ENCODE results near the gene IL1R1.
A peak's percentile ranks its signal among the peaks of the same experiment; 100 is the strongest.

Gene IL1R1

GRCh38 chr2:102159295-102159694, 16.7 kb downstream of the IL1R1 start:
- H3K27ac Mint-ChIP-seq = no peak overlapping the region
- no peaks in the 10 kb centered on the region for H3K27me3 Mint-ChIP-seq
- H3K9me3 Mint-ChIP-seq = no peaks in the 10 kb centered on the region
- peaks cover 3% of the 10 kb centered on the region for H3K4me1 Mint-ChIP-seq (ENCODE audit: low read depth)
- H3K36me3 Mint-ChIP-seq (ENCODE audit: low read depth) = peaks cover 2% of the 10 kb centered on the region
- no peak overlapping the region for H3K4me3 Mint-ChIP-seq

DNA sequence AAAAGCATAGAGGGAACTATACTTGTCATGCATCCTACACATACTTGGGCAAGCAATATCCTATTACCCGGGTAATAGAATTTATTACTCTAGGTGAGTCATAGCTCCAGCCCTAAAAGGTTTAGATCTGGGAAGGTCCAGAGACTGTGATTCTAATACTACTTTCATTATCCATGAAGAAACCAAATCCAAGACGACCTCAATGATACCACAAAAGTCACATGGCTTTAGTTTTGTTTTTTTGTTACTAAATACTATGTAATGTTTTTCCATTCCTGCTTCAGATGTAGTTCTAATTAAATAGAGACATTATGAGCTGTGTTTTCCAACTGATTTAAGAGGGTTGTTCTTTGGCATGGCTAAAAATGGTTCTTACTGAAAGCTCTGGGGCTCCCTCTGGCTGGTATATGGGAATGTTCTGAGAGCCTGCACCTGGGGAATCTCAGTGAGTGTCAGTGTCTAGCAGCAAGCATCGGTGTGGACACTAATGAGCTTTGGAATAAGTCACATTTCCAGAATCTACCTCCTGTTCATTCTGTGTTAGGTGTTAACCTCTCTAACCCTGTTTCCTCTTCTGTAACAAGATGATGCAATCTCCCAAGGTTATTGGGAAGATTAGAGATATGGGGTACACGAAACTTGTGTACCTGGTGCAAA, 23.8 kb downstream of the IL1R1 start:
- no peaks in the 10 kb centered on the region for H3K27me3 Mint-ChIP-seq
- H3K27ac Mint-ChIP-seq = peak overlapping the region; percentile 21
- H3K4me1 Mint-ChIP-seq (ENCODE audit: low read depth) = peaks cover 9% of the 10 kb centered on the region
- no peak overlapping the region for H3K4me3 Mint-ChIP-seq
- H3K36me3 Mint-ChIP-seq (ENCODE audit: low read depth) = no peaks in the 10 kb centered on the region
- no peaks in the 10 kb centered on the region for H3K9me3 Mint-ChIP-seq

- Mint-ChIP-seq H3K27ac (no peak overlapping the region), H3K36me3 (ENCODE audit: low read depth) (no peaks in the 10 kb centered on the region)
Observed at GRCh38 chr2:102168026-102168771, 25.7 kb downstream of the IL1R1 start.

GRCh38 chr2:102171946-102172345, 29.4 kb downstream of the IL1R1 start:
- H3K27me3 Mint-ChIP-seq = no peaks in the 10 kb centered on the region
- H3K4me1 Mint-ChIP-seq (ENCODE audit: low read depth) = peaks cover 7% of the 10 kb centered on the region
- no peak overlapping the region for H3K27ac Mint-ChIP-seq
- H3K4me3 Mint-ChIP-seq = no peak overlapping the region
- H3K9me3 Mint-ChIP-seq = no peaks in the 10 kb centered on the region
- H3K36me3 Mint-ChIP-seq (ENCODE audit: low read depth) = no peaks in the 10 kb centered on the region

More at GRCh38 chr2:102168026-102168771, 25.7 kb downstream of the IL1R1 start:
- Mint-ChIP-seq H3K9me3 (no peaks in the 10 kb centered on the region), H3K4me1 (ENCODE audit: low read depth) (peaks cover 14% of the 10 kb centered on the region), H3K27me3 (no peaks in the 10 kb centered on the region), H3K4me3 (no peak overlapping the region)

- Mint-ChIP-seq H3K4me3 (no peak overlapping the region), H3K36me3 (ENCODE audit: low read depth) (no peaks in the 10 kb centered on the region), H3K4me1 (ENCODE audit: low read depth) (peaks cover 5% of the 10 kb centered on the region), H3K27me3 (peaks cover 2% of the 10 kb centered on the region), H3K27ac (peak overlapping the region; percentile 32), H3K9me3 (no peaks in the 10 kb centered on the region)
Observed at GRCh38 chr2:102172745-102173144, 30.2 kb downstream of the IL1R1 start.

GRCh38 chr2:102176172-102176571, 33.6 kb downstream of the IL1R1 start:
- H3K4me3 Mint-ChIP-seq = no peak overlapping the region
- peaks cover 5% of the 10 kb centered on the region for H3K27me3 Mint-ChIP-seq
- peaks cover 4% of the 10 kb centered on the region for H3K4me1 Mint-ChIP-seq (ENCODE audit: low read depth)
- no peaks in the 10 kb centered on the region for H3K9me3 Mint-ChIP-seq
- no peaks in the 10 kb centered on the region for H3K36me3 Mint-ChIP-seq (ENCODE audit: low read depth)
- no peak overlapping the region for H3K27ac Mint-ChIP-seq

GRCh38 chr2:102177814-102178478, 35.4 kb downstream of the IL1R1 start:
- Mint-ChIP-seq H3K9me3 (no peaks in the 10 kb centered on the region), H3K4me1 (ENCODE audit: low read depth) (peaks cover under 1% of the 10 kb centered on the region), H3K36me3 (ENCODE audit: low read depth) (no peaks in the 10 kb centered on the region), H3K27me3 (peaks cover 9% of the 10 kb centered on the region), H3K27ac (no peak overlapping the region), H3K4me3 (no peak overlapping the region)

DNA sequence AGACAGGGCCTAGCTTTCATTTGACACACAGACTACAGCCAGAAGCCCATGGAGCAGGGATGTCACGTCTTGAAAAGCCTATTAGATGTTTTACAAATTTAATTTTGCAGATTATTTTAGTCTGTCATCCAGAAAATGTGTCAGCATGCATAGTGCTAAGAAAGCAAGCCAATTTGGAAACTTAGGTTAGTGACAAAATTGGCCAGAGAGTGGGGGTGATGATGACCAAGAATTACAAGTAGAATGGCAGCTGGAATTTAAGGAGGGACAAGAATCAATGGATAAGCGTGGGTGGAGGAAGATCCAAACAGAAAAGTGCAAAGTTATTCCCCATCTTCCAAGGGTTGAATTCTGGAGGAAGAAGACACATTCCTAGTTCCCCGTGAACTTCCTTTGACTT, 36.5 kb downstream of the IL1R1 start:
- H3K9me3 Mint-ChIP-seq = no peaks in the 10 kb centered on the region
- H3K4me1 Mint-ChIP-seq (ENCODE audit: low read depth) = no peaks in the 10 kb centered on the region
- peaks cover 18% of the 10 kb centered on the region for H3K27me3 Mint-ChIP-seq
- no peak overlapping the region for H3K27ac Mint-ChIP-seq
- no peaks in the 10 kb centered on the region for H3K36me3 Mint-ChIP-seq (ENCODE audit: low read depth)
- no peak overlapping the region for H3K4me3 Mint-ChIP-seq

DNA sequence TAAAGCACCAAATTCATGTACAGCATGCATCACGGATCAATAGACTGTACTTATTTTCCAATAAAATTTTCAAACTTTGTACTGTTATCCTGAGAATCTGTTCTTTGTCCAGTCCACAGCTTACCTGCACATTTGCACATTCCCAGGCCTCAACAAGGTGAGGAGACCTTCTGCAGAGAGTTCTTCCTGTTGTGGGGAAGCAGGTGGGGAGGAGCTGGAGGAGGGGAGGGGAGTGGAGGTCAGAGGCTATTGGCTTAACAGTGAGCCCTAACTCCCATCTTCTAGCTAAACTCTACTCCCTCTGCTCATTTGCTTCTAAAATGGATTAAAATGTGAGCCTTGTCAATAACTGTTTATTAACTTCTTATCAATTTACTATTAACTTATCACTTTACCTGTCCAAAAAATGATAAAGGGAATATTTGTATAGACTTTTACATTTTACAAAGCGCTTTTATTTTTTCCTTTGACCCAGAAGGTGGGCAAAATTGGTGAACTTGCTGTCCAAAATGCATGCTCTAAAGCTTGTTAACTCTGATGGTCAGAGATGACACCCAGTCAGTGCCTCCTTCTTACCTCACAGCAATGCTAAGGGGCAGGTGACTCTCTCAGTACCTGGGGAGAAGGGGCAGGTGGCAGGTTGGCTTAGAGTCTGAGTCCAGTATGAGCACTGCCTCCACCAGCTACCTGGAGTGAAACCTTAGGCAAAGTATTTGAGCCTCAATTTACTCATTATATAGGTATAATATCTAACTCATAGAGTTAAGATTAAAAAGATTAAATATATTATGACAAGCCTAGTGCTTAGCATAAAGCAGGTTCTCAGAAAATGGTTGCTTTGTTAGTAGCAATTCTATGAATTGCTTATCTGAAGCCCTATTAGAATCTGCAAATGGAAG, 37.5 kb downstream of the IL1R1 start:
- peaks cover 23% of the 10 kb centered on the region for H3K27me3 Mint-ChIP-seq
- H3K4me1 Mint-ChIP-seq (ENCODE audit: low read depth) = no peaks in the 10 kb centered on the region
- no peaks in the 10 kb centered on the region for H3K9me3 Mint-ChIP-seq
- H3K36me3 Mint-ChIP-seq (ENCODE audit: low read depth) = no peaks in the 10 kb centered on the region
- H3K27ac Mint-ChIP-seq = no peak overlapping the region
- no peak overlapping the region for H3K4me3 Mint-ChIP-seq

DNA sequence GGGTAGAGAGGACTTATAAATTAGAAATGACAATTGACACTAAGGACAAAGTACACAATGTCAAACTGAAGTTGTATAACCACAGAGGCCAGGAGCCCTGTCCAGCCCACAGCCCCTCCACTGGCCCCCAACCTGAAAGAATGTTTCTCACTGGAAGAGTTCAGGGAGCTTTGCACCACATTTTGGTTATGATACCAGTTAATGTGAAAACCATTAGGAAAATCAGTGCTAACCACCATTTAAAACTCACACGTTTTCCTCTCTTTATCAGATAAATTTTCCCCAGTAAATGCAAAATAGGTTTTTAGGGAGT, 38.1 kb downstream of the IL1R1 start:
- Mint-ChIP-seq H3K36me3 (ENCODE audit: low read depth) (no peaks in the 10 kb centered on the region), H3K4me1 (ENCODE audit: low read depth) (no peaks in the 10 kb centered on the region), H3K27ac (no peak overlapping the region), H3K27me3 (peaks cover 26% of the 10 kb centered on the region), H3K4me3 (no peak overlapping the region), H3K9me3 (no peaks in the 10 kb centered on the region)

- no peaks in the 10 kb centered on the region for H3K36me3 Mint-ChIP-seq (ENCODE audit: low read depth)
Observed at GRCh38 chr2:102181376-102181775, 38.8 kb downstream of the IL1R1 start.

DNA sequence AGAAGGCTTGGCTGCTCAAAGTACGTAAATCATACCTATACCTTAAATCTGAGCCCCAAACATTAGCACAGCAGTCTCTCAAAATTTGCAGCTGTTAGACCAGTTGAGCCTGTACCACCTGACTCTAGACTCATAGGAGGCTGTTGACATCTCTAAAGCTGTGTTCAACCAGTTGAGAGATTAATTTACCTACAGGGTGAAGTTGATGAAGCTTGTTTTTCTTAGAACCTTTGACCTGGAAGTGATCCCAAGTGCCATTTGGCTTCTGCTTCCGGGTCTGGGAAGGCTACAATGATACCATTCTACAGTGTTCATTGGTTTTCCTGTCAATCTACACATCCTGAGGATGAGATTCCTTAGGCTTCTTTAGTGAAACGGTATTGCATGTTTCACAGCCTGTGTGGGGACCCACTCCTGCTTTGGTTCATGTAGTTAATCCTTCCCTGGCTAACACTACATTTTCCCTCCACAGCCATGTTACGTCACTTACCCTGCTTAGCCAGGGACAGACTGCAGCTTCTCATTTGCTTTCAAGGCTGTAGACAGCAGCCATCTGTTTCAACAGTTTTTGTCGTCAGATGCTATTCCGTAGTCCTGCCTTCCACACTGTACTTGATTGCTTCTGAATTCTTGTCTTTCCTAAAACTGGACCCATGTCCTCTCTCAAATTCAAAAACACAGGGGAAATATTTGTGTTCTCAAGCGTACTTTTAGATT, 39.5 kb downstream of the IL1R1 start:
- peaks cover 7% of the 10 kb centered on the region for H3K4me1 Mint-ChIP-seq (ENCODE audit: low read depth)
- no peak overlapping the region for H3K27ac Mint-ChIP-seq
- H3K4me3 Mint-ChIP-seq = no peak overlapping the region
- no peaks in the 10 kb centered on the region for H3K9me3 Mint-ChIP-seq
- H3K27me3 Mint-ChIP-seq = peaks cover 39% of the 10 kb centered on the region
- H3K36me3 Mint-ChIP-seq (ENCODE audit: low read depth) = no peaks in the 10 kb centered on the region

More at GRCh38 chr2:102181376-102181775, 38.8 kb downstream of the IL1R1 start:
- H3K27ac Mint-ChIP-seq = no peak overlapping the region
- H3K4me3 Mint-ChIP-seq = no peak overlapping the region
- H3K4me1 Mint-ChIP-seq (ENCODE audit: low read depth) = peaks cover 1% of the 10 kb centered on the region
- no peaks in the 10 kb centered on the region for H3K9me3 Mint-ChIP-seq
- H3K27me3 Mint-ChIP-seq = peaks cover 34% of the 10 kb centered on the region

GRCh38 chr2:102184018-102184417, 41.5 kb downstream of the IL1R1 start:
- Mint-ChIP-seq H3K27ac (no peak overlapping the region), H3K4me1 (ENCODE audit: low read depth) (peaks cover 15% of the 10 kb centered on the region), H3K36me3 (ENCODE audit: low read depth) (peaks cover 5% of the 10 kb centered on the region), H3K4me3 (no peak overlapping the region), H3K27me3 (peaks cover 47% of the 10 kb centered on the region), H3K9me3 (peaks cover 4% of the 10 kb centered on the region)

DNA sequence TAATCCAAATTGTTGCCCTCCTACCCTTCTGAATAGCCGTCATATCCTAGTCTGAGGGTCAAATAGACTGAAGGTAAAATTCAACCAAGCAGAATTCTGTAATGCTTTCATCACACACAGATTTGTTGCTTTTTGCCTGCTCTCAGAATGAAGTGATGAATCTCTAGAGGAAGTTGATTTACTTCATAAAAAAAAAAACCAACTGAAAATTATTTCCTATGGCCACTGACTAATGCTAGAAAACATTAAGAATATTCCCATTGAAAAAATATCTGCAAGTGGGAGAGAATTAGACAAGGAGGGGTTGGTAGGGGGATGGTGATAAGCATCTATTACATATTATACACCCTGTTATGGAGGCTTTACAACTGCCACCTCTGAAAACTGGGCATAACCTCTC, 42.0 kb downstream of the IL1R1 start:
- Mint-ChIP-seq H3K4me1 (ENCODE audit: low read depth) (peaks cover 15% of the 10 kb centered on the region), H3K4me3 (no peak overlapping the region), H3K27ac (no peak overlapping the region), H3K27me3 (peaks cover 48% of the 10 kb centered on the region), H3K9me3 (peaks cover 4% of the 10 kb centered on the region), H3K36me3 (ENCODE audit: low read depth) (peaks cover 5% of the 10 kb centered on the region)
